ENCODE results near the gene CUX1. TPM values are rescaled to one million over a fixed set of nuclear protein-coding genes. Genes with fewer than 3 reads are reported as not detected.
A peak's percentile ranks its signal among the peaks of the same experiment; 100 is the strongest.
"Not testable (repeated sequence)": the region's sequence is repeated elsewhere in the genome, so short reads cannot be mapped to it uniquely, and the experiment has no call there.

CUX1 gene
- total and polyA plus RNA-seq, 7 experiments from 2014 or later = 10.1 to 81.6 (median 42.5) TPM

- H3K4me3 ChIP-seq (ENCODE audit: low read length) = no peak overlapping the region
- Mint-ChIP-seq H3K9me3 (peaks cover 0 to 2% (median 0%) of the 10 kb centered on the region in 11 donors), H3K27me3 (no peaks in the 10 kb centered on the region), H3K36me3 (peaks cover 0 to 38% (median 13%) of the 10 kb centered on the region in 5 donors), H3K4me1 (peaks cover 0 to 5% (median 0%) of the 10 kb centered on the region in 7 donors), H3K27ac (peak overlapping the region in 1 of 9 donors; percentile 11), H3K4me3 (no peak overlapping the region)
- peak; percentile 78 for ATAC-seq
- intact Hi-C loops (cut with micrococcal nuclease) = no loop called here
- no peak for DNase-seq
- no peaks in the 10 kb centered on the region for H3K27me3 ChIP-seq (ENCODE audit: control insufficient read depth in 2 of 2, insufficient read depth in 2 of 2, low read length in 2 of 2)
- H3K9me3 ChIP-seq (ENCODE audit: control insufficient read depth in 2 of 3, low read length in 3 of 3) = no peaks in the 10 kb centered on the region
- H3K36me3 ChIP-seq (ENCODE audit: control insufficient read depth in 2 of 3, insufficient read depth in 3 of 3, low read length in 3 of 3) = no peaks in the 10 kb centered on the region
- POLR2A ChIA-PET = no interaction called here
- no peak overlapping the region for H3K27ac ChIP-seq (ENCODE audit: low read depth, low read length)
- no peaks in the 10 kb centered on the region for H3K4me1 ChIP-seq (ENCODE audit: control insufficient read depth in 2 of 2, insufficient read depth in 2 of 2, low read length in 2 of 2)
- CTCF ChIA-PET = no interaction called here
Observed at GRCh38 chr7:102132209-102132752, 314.9 kb downstream of the CUX1 start.

- H3K4me1 ChIP-seq (ENCODE audit: control insufficient read depth in 2 of 2, insufficient read depth in 2 of 2, low read length in 2 of 2) = no peaks in the 10 kb centered on the region
- intact Hi-C loops (cut with micrococcal nuclease) = no loop called here
- ChIA-PET CTCF (interaction anchor here (1.3 kb wide), 1 partner anchor 9 kb away, joined by 3 read pairs; no protein-coding TSS in a partner anchor), POLR2A (no interaction called here)
- no peaks in the 10 kb centered on the region for H3K9me3 Mint-ChIP-seq
- H3K36me3 Mint-ChIP-seq = peaks cover 0 to 20% (median 0%) of the 10 kb centered on the region in 5 donors
- H3K4me1 Mint-ChIP-seq = peaks cover 8 to 19% (median 15%) of the 10 kb centered on the region in 7 donors
- H3K27ac ChIP-seq (ENCODE audit: low read depth, low read length) = no peak overlapping the region
- DNase-seq (no peak), ATAC-seq (no peak)
- peak overlapping the region in 1 of 9 donors; percentile 32 for H3K27ac Mint-ChIP-seq
- no peak overlapping the region for H3K4me3 ChIP-seq (ENCODE audit: low read length)
- no peaks in the 10 kb centered on the region for H3K27me3 Mint-ChIP-seq
- H3K27me3 ChIP-seq (ENCODE audit: control insufficient read depth in 2 of 2, insufficient read depth in 2 of 2, low read length in 2 of 2) = no peaks in the 10 kb centered on the region
- no peak overlapping the region for H3K4me3 Mint-ChIP-seq
- no peaks in the 10 kb centered on the region for H3K36me3 ChIP-seq (ENCODE audit: control insufficient read depth in 2 of 3, insufficient read depth in 3 of 3, low read length in 3 of 3)
- no peaks in the 10 kb centered on the region for H3K9me3 ChIP-seq (ENCODE audit: control insufficient read depth in 2 of 3, low read length in 3 of 3)
Observed at GRCh38 chr7:102138676-102139075, 321.2 kb downstream of the CUX1 start.

DNA sequence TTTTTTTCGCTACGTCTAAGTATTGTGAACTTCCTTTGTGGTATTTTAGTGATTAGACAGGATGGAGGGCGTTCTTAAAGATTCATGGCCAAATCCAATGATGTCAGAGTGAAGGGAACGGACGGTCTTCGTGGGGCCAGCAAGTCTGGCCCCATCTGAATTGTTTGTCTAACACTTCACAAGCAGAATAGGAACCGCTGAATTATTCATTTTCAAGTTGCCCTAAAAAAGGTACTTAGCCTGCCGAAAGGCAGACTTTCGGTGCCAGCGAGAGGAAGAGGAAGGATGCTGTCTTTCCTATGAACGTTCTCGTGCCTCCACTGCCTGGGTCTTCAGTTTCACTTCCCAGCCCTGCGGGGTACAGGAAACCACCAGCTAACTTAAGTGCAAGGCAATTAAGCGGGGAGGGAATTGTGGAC lies 323.5 kb downstream of the CUX1 start:
- H3K4me1 ChIP-seq (ENCODE audit: control insufficient read depth in 2 of 2, insufficient read depth in 2 of 2, low read length in 2 of 2) = no peaks in the 10 kb centered on the region
- H3K27me3 ChIP-seq (ENCODE audit: control insufficient read depth in 2 of 2, insufficient read depth in 2 of 2, low read length in 2 of 2) = no peaks in the 10 kb centered on the region
- ATAC-seq = peak; percentile 80
- H3K4me3 ChIP-seq (ENCODE audit: low read length) = peak overlapping the region; percentile 1
- ChIA-PET CTCF (no interaction called here), POLR2A (no interaction called here)
- H3K27ac Mint-ChIP-seq = peak overlapping the region; percentile 21 to 84 (median 73)
- H3K27me3 Mint-ChIP-seq = no peaks in the 10 kb centered on the region
- DNase-seq = peak in 4 of 9 donors; percentile 2 to 16 (median 7)
- peak overlapping the region; percentile 45 for H3K27ac ChIP-seq (ENCODE audit: low read depth, low read length)
- no peaks in the 10 kb centered on the region for H3K9me3 ChIP-seq (ENCODE audit: control insufficient read depth in 2 of 3, low read length in 3 of 3)
- H3K36me3 Mint-ChIP-seq = peaks cover 0 to 27% (median 12%) of the 10 kb centered on the region in 5 donors
- H3K9me3 Mint-ChIP-seq = no peaks in the 10 kb centered on the region
- peak overlapping the region; percentile 44 to 78 (median 67) for H3K4me3 Mint-ChIP-seq
- peaks cover 8 to 20% (median 15%) of the 10 kb centered on the region in 7 donors for H3K4me1 Mint-ChIP-seq
- intact Hi-C loops (cut with micrococcal nuclease) = no loop called here
- H3K36me3 ChIP-seq (ENCODE audit: control insufficient read depth in 2 of 3, insufficient read depth in 3 of 3, low read length in 3 of 3) = no peaks in the 10 kb centered on the region

GRCh38 chr7:102142433-102142832 lies 325.0 kb downstream of the CUX1 start:
- H3K36me3 Mint-ChIP-seq = peaks cover 0 to 27% (median 12%) of the 10 kb centered on the region in 5 donors
- POLR2A ChIA-PET; H3K27me3 Mint-ChIP-seq; H3K4me3 ChIP-seq (ENCODE audit: low read length); H3K36me3 ChIP-seq (ENCODE audit: control insufficient read depth in 2 of 3, insufficient read depth in 3 of 3, low read length in 3 of 3); H3K9me3 ChIP-seq (ENCODE audit: control insufficient read depth in 2 of 3, low read length in 3 of 3); ATAC-seq; CTCF ChIA-PET; H3K9me3 Mint-ChIP-seq; H3K27ac Mint-ChIP-seq; intact Hi-C loops (cut with micrococcal nuclease); DNase-seq; H3K27me3 ChIP-seq (ENCODE audit: control insufficient read depth in 2 of 2, insufficient read depth in 2 of 2, low read length in 2 of 2); H3K4me1 ChIP-seq (ENCODE audit: control insufficient read depth in 2 of 2, insufficient read depth in 2 of 2, low read length in 2 of 2); H3K4me3 Mint-ChIP-seq; H3K27ac ChIP-seq (ENCODE audit: low read depth, low read length): not testable (repeated sequence)
- H3K4me1 Mint-ChIP-seq = peaks cover 8 to 20% (median 12%) of the 10 kb centered on the region in 7 donors

DNA sequence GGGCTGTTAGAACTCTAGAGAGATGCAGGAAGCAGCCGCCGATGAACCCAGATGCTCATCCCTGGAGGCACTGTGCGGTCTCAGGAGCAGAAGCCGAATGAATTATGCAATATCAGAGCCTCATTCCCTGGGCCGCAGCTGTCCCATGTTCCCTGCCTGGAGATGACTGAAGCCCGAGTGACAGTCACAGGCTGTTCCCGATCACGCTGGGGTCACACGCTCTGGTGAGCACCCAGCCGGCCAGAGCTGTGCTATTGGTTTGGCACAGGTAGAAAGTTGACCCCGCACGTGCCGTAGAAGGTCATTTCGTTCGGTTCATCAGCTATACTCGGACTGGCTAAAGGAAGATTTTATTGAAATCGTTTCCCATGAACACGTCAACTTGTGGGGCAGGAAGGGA lies 328.7 kb downstream of the CUX1 start:
- H3K9me3 Mint-ChIP-seq = no peaks in the 10 kb centered on the region
- Histone ChIP-seq H3K9me3 (ENCODE audit: control insufficient read depth in 2 of 3, low read length in 3 of 3) (no peaks in the 10 kb centered on the region), H3K27ac (ENCODE audit: low read depth, low read length) (no peak overlapping the region), H3K27me3 (ENCODE audit: control insufficient read depth in 2 of 2, insufficient read depth in 2 of 2, low read length in 2 of 2) (no peaks in the 10 kb centered on the region), H3K4me1 (ENCODE audit: control insufficient read depth in 2 of 2, insufficient read depth in 2 of 2, low read length in 2 of 2) (no peaks in the 10 kb centered on the region), H3K36me3 (ENCODE audit: control insufficient read depth in 2 of 3, insufficient read depth in 3 of 3, low read length in 3 of 3) (no peaks in the 10 kb centered on the region), H3K4me3 (ENCODE audit: low read length) (no peak overlapping the region)
- H3K36me3 Mint-ChIP-seq = peaks cover 0 to 23% (median 12%) of the 10 kb centered on the region in 5 donors
- H3K4me3 Mint-ChIP-seq = no peak overlapping the region
- DNase-seq (no peak), ATAC-seq (no peak)
- H3K27ac Mint-ChIP-seq = no peak overlapping the region
- ChIA-PET POLR2A (no interaction called here), CTCF (interaction anchor here (0.6 kb wide), 1 partner anchor 1048 kb away, joined by 4 read pairs; no protein-coding TSS in a partner anchor)
- intact Hi-C loops (cut with micrococcal nuclease) = no loop called here
- H3K4me1 Mint-ChIP-seq = peaks cover 3 to 8% (median 3%) of the 10 kb centered on the region in 7 donors
- H3K27me3 Mint-ChIP-seq = no peaks in the 10 kb centered on the region

DNA sequence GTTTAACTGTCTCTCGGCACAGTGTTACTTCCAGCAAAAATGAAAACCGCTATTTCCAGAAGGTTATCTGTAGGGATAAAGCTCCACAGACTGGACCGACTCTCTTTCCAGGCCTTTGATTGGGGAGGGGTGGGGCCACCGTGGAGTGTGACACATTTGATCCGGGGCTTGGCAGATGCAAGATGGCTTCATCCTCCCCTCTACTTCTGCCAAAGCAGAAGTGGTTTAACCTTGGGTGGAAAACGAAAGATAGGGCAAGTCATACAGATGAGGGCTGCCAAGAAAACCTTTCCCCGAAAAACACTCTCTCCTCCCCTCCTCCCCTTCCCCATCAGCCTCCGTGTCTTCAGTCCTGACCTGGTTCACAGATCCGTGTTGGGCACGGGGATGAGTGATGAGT lies 329.6 kb downstream of the CUX1 start:
- DNase-seq (no peak), ATAC-seq (peak; percentile 63)
- no peaks in the 10 kb centered on the region for H3K27me3 Mint-ChIP-seq

DNA sequence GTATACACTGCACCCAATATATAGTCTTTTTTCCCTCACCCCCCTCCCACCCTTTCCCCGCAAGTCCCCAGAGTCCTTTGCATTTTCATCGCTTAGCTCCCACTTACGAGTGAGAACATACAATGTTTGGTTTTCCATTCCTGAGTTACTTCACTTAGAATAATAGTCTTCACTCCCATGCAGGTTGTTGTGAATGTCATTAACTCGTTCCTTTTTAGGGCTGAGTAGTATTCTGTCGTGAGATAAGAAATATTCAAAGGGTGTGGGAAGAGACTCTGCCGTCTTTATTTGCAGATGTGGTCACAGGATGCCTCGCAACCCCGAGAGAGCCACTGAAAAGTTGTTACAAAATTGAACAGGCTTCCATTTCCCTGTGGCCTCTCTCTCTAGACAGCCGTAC lies 331.4 kb downstream of the CUX1 start:
- H3K27ac ChIP-seq (ENCODE audit: low read depth, low read length) = no peak overlapping the region
- peaks cover 0 to 1% (median 0%) of the 10 kb centered on the region in 11 donors for H3K9me3 Mint-ChIP-seq
- H3K27me3 Mint-ChIP-seq = no peaks in the 10 kb centered on the region
- H3K36me3 Mint-ChIP-seq = peaks cover 0 to 23% (median 15%) of the 10 kb centered on the region in 5 donors
- H3K27ac Mint-ChIP-seq = no peak overlapping the region
- no peak overlapping the region for H3K4me3 ChIP-seq (ENCODE audit: low read length)
- H3K4me1 ChIP-seq (ENCODE audit: control insufficient read depth in 2 of 2, insufficient read depth in 2 of 2, low read length in 2 of 2) = no peaks in the 10 kb centered on the region
- no peak for ATAC-seq
- CTCF ChIA-PET = no interaction called here
- POLR2A ChIA-PET = no interaction called here
- no peak for DNase-seq
- H3K4me1 Mint-ChIP-seq = peaks cover 0 to 5% (median 0%) of the 10 kb centered on the region in 7 donors
- no peaks in the 10 kb centered on the region for H3K27me3 ChIP-seq (ENCODE audit: control insufficient read depth in 2 of 2, insufficient read depth in 2 of 2, low read length in 2 of 2)
- H3K4me3 Mint-ChIP-seq = no peak overlapping the region
- no peaks in the 10 kb centered on the region for H3K36me3 ChIP-seq (ENCODE audit: control insufficient read depth in 2 of 3, insufficient read depth in 3 of 3, low read length in 3 of 3)
- H3K9me3 ChIP-seq (ENCODE audit: control insufficient read depth in 2 of 3, low read length in 3 of 3) = no peaks in the 10 kb centered on the region
- intact Hi-C loops (cut with micrococcal nuclease) = no loop called here

More for the DNA sequence above, 329.6 kb downstream of the CUX1 start:
- H3K4me3 ChIP-seq (ENCODE audit: low read length) = no peak overlapping the region
- H3K9me3 ChIP-seq (ENCODE audit: control insufficient read depth in 2 of 3, low read length in 3 of 3) = no peaks in the 10 kb centered on the region
- intact Hi-C loops (cut with micrococcal nuclease) = no loop called here
- ChIA-PET CTCF (no interaction called here), POLR2A (no interaction called here)
- Mint-ChIP-seq H3K4me1 (peaks cover 0 to 5% (median 0%) of the 10 kb centered on the region in 7 donors), H3K27ac (no peak overlapping the region), H3K9me3 (no peaks in the 10 kb centered on the region), H3K36me3 (peaks cover 0 to 20% (median 12%) of the 10 kb centered on the region in 5 donors), H3K4me3 (no peak overlapping the region)
- no peak overlapping the region for H3K27ac ChIP-seq (ENCODE audit: low read depth, low read length)
- no peaks in the 10 kb centered on the region for H3K4me1 ChIP-seq (ENCODE audit: control insufficient read depth in 2 of 2, insufficient read depth in 2 of 2, low read length in 2 of 2)
- no peaks in the 10 kb centered on the region for H3K36me3 ChIP-seq (ENCODE audit: control insufficient read depth in 2 of 3, insufficient read depth in 3 of 3, low read length in 3 of 3)
- no peaks in the 10 kb centered on the region for H3K27me3 ChIP-seq (ENCODE audit: control insufficient read depth in 2 of 2, insufficient read depth in 2 of 2, low read length in 2 of 2)
